Urinary bladder (tissue), 4 donors: ENCODE results near the gene SUGCT. TPM values are rescaled to one million over a fixed set of nuclear protein-coding genes. Genes with fewer than 3 reads are reported as not detected.
"Not testable (repeated sequence)": the region's sequence is repeated elsewhere in the genome, so short reads cannot be mapped to it uniquely, and the experiment has no call there.

Experiments
- DNase-seq: peaks from one replicate; pipeline ENCODE4 v3.0.0-alpha.2; 2015; ENCODE audit errors: extremely low spot score
- H3K27ac ChIP-seq: one replicate; pipeline ENCODE4 v1.5.1; 2013; ENCODE audit warnings: low read depth, mild to moderate bottlenecking, moderate library complexity
- H3K36me3 ChIP-seq: one replicate; pipeline ENCODE4 v1.6.1; 2013; ENCODE audit warnings: mild to moderate bottlenecking, moderate library complexity; ENCODE audit not compliant: insufficient read depth
- H3K4me1 ChIP-seq: one replicate; pipeline ENCODE4 v1.6.1; 2013; ENCODE audit warnings: mild to moderate bottlenecking, moderate library complexity; ENCODE audit not compliant: insufficient read depth
- H3K4me3 ChIP-seq: one replicate; pipeline ENCODE4 v1.5.1; 2013; ENCODE audit warnings: low read depth, low read length
- WGBS: extraction: QIAGEN DNeasy Blood & Tissue Kit; methylation state at CpG from one replicate; pipeline ENCODE4 v1.1.7; 2013; 5-methylcytosine and 5-hydroxymethylcytosine counted together
- polyA plus RNA-seq: library from polyadenylated mRNA; stranded (reverse); fragments of 200-250 nt; gene quantifications from one replicate; pipeline ENCODE4 v1.2.3, GENCODE V29; 2013
- total RNA-seq: library from RNA; depleted of rRNA; stranded (reverse); fragments of >200 nt; gene quantifications from one replicate; pipeline ENCODE4 v1.2.3, GENCODE V29; 2014
- donor health status: healthy with polysubstance abuse.
- donor health status: healthy.

The SUGCT gene
- total and polyA plus RNA-seq, 2 donors: 3.3 to 8.3 TPM

DNA sequence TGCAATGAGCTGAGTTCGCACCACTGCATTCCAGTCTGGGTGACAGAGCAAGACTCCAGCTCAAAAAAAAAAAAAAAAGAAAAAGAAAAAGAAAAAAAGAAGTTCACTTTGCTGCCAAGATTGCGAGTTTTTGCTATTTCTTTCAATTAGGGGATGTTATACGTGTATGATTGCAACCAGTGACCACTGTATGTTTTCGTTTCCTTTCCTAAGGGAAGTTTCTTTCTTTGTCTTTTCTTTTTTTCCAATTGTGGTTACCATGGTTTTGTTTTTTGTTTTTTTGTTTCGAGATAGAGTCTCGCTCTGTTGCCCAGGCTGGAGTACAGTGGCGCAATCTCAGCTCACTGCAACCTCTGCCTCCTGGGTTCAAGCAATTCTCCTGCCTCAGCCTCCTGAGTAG is 16.6 kb upstream of the SUGCT start:
- WGBS: 92% methylated on average over 7 of the region's 7 CpGs
- DNase-seq, H3K27ac ChIP-seq, H3K4me1 ChIP-seq, H3K36me3 ChIP-seq, H3K4me3 ChIP-seq: not testable (repeated sequence)

- WGBS: 85% methylated on average over 5 of the region's 5 CpGs
- H3K27ac ChIP-seq: no peak overlapping the region
- DNase-seq: no peak
- no peak overlapping the region for H3K4me3 ChIP-seq
- no peaks in the 10 kb centered on the region for H3K4me1 ChIP-seq
- H3K36me3 ChIP-seq: no peaks in the 10 kb centered on the region
Observed at GRCh38 chr7:40120020-40120419, 14.8 kb upstream of the SUGCT start.

DNA sequence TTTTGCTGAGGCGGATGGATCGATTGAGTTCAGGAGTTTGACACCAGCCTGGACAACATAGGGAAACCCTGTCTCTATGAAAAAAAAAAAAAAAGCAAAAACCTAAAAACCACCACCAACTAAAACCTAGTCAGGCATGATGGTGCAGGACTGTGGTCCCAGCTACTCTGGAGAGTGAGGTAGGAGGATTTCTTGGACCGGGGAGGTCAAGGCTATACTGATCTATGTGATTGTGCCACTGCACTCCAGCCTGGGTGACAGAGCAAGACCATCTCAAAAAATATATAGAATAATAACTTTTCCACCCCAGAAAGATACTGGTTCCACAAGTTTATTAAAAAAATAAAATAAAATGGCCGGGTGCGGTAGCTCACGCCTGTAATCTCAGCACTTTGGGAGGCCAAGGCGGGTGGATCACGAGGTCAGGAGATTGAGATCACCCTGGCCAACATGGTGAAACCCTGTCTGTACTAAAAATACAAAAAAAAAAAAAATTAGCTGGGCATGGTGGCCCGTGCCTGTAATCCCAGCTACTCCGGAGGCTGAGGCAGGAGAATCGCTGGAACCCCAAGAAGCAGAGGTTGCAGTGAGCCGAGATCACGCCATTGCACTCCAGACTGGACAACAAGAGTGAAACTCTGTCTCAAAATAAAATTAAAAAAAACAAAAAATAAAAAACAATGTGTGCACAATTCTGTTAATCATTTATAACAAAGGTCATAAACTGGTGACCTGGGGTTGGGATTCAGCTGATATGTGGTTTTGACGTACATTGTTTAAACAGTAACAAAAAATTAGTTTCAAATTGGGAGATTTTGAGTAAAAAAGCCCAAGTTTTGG is 12.5 kb upstream of the SUGCT start:
- H3K36me3 ChIP-seq, H3K4me1 ChIP-seq, H3K4me3 ChIP-seq, DNase-seq, H3K27ac ChIP-seq: not testable (repeated sequence)
- WGBS: 95% methylated on average over 14 of the region's 14 CpGs

- H3K4me3 ChIP-seq: no peak overlapping the region
- no peaks in the 10 kb centered on the region for H3K36me3 ChIP-seq
- WGBS: 97% methylated on average over 2 of the region's 2 CpGs
- no peak overlapping the region for H3K27ac ChIP-seq
- no peak for DNase-seq
- no peaks in the 10 kb centered on the region for H3K4me1 ChIP-seq
Observed at GRCh38 chr7:40122940-40123254, 11.9 kb upstream of the SUGCT start.

DNA sequence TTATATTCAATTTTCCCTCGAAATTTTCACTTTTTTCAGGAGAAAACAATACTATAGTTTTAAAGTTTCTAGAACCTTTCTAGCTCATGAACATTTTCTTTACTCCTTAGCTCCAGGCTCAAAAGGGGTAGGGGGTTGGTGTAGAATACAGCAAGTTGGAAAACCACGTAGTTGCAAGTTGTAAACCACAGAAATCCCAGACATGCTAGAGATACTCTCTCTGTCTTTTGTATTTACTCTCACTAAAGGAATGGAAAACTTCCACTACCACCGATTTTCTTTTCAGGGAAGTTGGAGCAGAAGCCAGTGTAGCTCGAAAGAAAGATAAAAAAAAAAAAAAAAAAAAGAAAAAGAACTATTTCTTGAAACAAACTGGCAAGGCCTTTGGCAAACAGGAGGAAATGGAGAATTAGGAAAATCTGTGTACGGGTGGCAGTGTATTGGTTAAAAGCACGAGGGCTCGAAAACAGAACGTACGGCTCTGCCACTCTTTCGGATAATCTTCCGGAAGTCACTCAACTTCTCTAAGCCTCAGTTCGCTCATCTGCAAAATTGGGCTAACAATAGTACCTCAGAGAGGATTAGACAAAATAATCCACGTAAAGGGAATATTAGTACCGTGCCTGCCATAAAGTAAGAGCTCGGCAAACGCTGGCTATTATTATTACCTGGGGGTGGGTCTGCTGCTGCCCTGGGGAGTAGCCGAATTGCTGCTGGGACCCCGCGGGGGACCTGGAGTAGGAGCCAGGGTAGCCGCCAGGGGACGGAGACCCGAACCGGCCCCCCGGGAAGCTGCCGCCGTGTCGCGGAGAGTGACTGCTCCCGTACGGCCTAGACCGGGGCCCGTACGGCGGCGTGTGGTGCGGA is 1.0 kb upstream of the SUGCT start:
- DNase-seq: no peak
- Histone ChIP-seq H3K4me1 (no peaks in the 10 kb centered on the region), H3K4me3 (peak overlapping the region; percentile 97), H3K36me3 (no peaks in the 10 kb centered on the region), H3K27ac (peak overlapping the region; percentile 86)
- WGBS: 2% methylated on average over 36 of the region's 36 CpGs

GRCh38 chr7:40135317-40135610 is 459 bp downstream of the SUGCT start:
- DNase-seq: no peak
- Histone ChIP-seq H3K4me3 (peak overlapping the region; percentile 97), H3K36me3 (no peaks in the 10 kb centered on the region), H3K4me1 (no peaks in the 10 kb centered on the region), H3K27ac (no peak overlapping the region)
- 2% methylated on average over 17 of the region's 17 CpGs for WGBS

GRCh38 chr7:40137563-40137962 is 2.8 kb downstream of the SUGCT start:
- H3K27ac ChIP-seq: no peak overlapping the region
- no peak for DNase-seq
- WGBS: 90% methylated on average over 2 of the region's 2 CpGs
- no peak overlapping the region for H3K4me3 ChIP-seq
- no peaks in the 10 kb centered on the region for H3K36me3 ChIP-seq
- H3K4me1 ChIP-seq: no peaks in the 10 kb centered on the region

GRCh38 chr7:40138973-40139372 is 4.2 kb downstream of the SUGCT start:
- no peak for DNase-seq
- Histone ChIP-seq H3K4me1 (no peaks in the 10 kb centered on the region), H3K36me3 (no peaks in the 10 kb centered on the region), H3K27ac (no peak overlapping the region), H3K4me3 (no peak overlapping the region)
- whole genome bisulfite sequencing: 95% methylated on average over 5 of the region's 5 CpGs

- not testable (repeated sequence) for H3K4me1 ChIP-seq, DNase-seq, H3K36me3 ChIP-seq, H3K4me3 ChIP-seq, H3K27ac ChIP-seq
- 97% methylated on average over 13 of the region's 13 CpGs for WGBS
Observed at GRCh38 chr7:40139891-40140290, 5.1 kb downstream of the SUGCT start.

DNA sequence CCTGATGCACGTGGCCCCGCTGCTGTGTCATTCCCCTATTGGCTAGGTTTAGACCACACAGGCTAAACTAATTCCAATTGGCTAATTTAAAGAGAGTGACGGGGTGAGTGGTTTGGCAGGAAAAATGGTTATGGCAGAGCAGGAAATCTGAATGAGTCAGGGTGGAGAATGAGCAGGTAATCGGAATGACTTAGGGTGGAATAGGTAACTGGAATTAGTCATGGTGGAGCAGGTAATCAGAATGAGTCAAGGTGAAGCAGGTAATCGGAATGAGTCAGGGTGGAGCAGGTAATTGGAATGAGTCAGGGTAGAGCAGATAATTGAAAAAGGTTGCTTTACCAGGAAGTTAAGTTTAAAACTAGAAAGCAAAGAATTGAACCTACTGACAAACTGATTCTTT is 7.1 kb downstream of the SUGCT start:
- H3K4me3 ChIP-seq, H3K4me1 ChIP-seq, H3K27ac ChIP-seq, H3K36me3 ChIP-seq, DNase-seq: not testable (repeated sequence)
- 92% methylated on average over 5 of the region's 5 CpGs for WGBS

GRCh38 chr7:40145596-40146130 is 10.9 kb downstream of the SUGCT start:
- not testable (repeated sequence) for H3K27ac ChIP-seq

DNA sequence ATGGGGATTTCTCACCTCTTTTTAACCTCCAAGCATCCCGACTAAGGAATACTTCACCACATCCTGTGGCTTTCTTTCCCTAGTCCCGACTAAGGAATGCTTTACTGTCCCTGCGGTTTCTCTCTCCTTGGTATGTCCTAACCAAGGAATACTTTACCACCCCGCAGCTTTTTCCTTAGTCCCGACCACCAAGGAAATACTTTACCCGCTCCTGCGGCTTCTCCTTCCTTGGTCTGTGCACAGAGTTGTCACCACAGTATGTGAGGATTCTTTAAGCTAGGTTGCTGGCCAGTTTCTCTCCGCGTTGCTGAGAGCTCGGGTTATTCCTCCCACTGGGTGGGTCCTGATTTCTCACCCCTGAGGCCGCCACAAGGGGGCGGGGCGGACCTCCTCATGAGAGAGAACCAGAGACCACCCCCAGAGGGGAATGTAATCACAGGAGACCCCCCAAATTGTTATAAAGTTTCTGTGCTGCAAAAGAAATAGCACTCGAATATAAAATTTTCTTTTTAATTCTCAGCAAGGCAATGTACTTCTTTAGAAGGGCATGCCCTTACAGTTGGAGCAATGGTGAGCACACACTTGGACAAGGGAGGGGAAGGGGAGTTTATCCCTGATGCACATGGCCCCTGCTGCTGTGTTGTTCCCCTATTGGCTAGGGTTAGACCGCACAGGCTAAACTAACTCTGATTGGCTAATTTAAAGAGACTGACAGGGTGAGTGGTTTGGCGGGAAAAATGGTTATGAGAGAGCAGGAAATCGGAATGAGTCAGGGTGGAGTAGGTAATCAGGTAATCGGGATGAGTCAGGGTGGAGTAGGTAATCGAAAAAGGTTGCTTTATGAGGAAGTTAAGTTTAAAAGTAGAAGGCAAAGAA is 12.8 kb downstream of the SUGCT start:
- DNase-seq: no peak
- 87% methylated on average over 19 of the region's 19 CpGs for WGBS
- Histone ChIP-seq H3K4me3 (no peak overlapping the region), H3K27ac (no peak overlapping the region), H3K36me3 (no peaks in the 10 kb centered on the region), H3K4me1 (no peaks in the 10 kb centered on the region)

More at GRCh38 chr7:40145596-40146130, 10.9 kb downstream of the SUGCT start:
- H3K36me3 ChIP-seq, H3K4me1 ChIP-seq, H3K4me3 ChIP-seq, DNase-seq: not testable (repeated sequence)
- 87% methylated on average over 3 of the region's 3 CpGs for WGBS

GRCh38 chr7:40148247-40148580 is 13.4 kb downstream of the SUGCT start:
- H3K4me3 ChIP-seq, H3K4me1 ChIP-seq, DNase-seq, H3K36me3 ChIP-seq, H3K27ac ChIP-seq: not testable (repeated sequence)
- WGBS: 94% methylated on average over 7 of the region's 7 CpGs
